K562 (cell line): ENCODE data around the gene MKNK2. TPM values are rescaled to one million over a fixed set of nuclear protein-coding genes. Genes with fewer than 3 reads are reported as not detected.
A peak's percentile ranks its signal among the peaks of the same experiment; 100 is the strongest.

Experiments used
- CTBP1 ChIP-seq: fragments of 450-650 bp; IDR thresholded peaks from 2 replicates; pipeline ENCODE4 v1.6.1; 2016; ENCODE audit warnings: borderline replicate concordance
- DDX20 ChIP-seq: fragments of 450-650 bp; IDR thresholded peaks from 2 replicates; pipeline ENCODE4 v1.6.1; 2016; ENCODE audit warnings: missing genetic modification characterization, low read depth, mild to moderate bottlenecking, missing compliant biosample characterization, moderate library complexity
- EGR1 ChIP-seq: fragments of 450-650 bp; conservative IDR thresholded peaks from 2 replicates; pipeline ENCODE4 v1.6.1; 2017; ENCODE audit warnings: mild to moderate bottlenecking
- ESRRB ChIP-seq: fragments of 250-450 bp; sonication (Bioruptor Pico); IDR thresholded peaks from 2 replicates; pipeline ENCODE4 v1.5.0; 2020; ENCODE audit warnings: mild to moderate bottlenecking, moderate library complexity, borderline replicate concordance
- FIP1L1 ChIP-seq: fragments of 200-400 bp; formaldehyde crosslinking; IDR thresholded peaks from 2 replicates; pipeline ENCODE4 v1.6.1; 2018; ENCODE audit warnings: mild to moderate bottlenecking, low read depth, low read length; ENCODE audit not compliant: poor library complexity, severe bottlenecking
- FOXP1 ChIP-seq: sonication (generic); formaldehyde crosslinking; IDR thresholded peaks from 2 replicates; pipeline ENCODE4 v1.8.0; 2022; ENCODE audit warnings: mild to moderate bottlenecking, missing genetic modification reagents
- HOXB6 ChIP-seq: fragments of 250-450 bp; sonication (Bioruptor Pico); IDR thresholded peaks from 2 replicates; pipeline ENCODE4 v1.5.1; 2022; ENCODE audit warnings: mild to moderate bottlenecking, borderline replicate concordance
- IRF2 ChIP-seq: sonication (generic); formaldehyde crosslinking; IDR thresholded peaks from 2 replicates; pipeline ENCODE4 v1.8.1; 2022; ENCODE audit warnings: mild to moderate bottlenecking, missing genetic modification reagents
- JUNB ChIP-seq: fragments of 450-650 bp; formaldehyde crosslinking; conservative IDR thresholded peaks from 2 replicates; pipeline ENCODE4 v1.4.0; 2020; ENCODE audit warnings: mild to moderate bottlenecking
- LARP7 ChIP-seq: fragments of 450-650 bp; IDR thresholded peaks from 2 replicates; pipeline ENCODE4 v1.6.1; 2016
- LEF1 ChIP-seq: fragments of 450-650 bp; IDR thresholded peaks from 2 replicates; pipeline ENCODE4 v1.6.1; 2016; ENCODE audit warnings: mild to moderate bottlenecking
- MAFF ChIP-seq: IDR thresholded peaks from 2 replicates; pipeline ENCODE4 v1.6.1; 2012; ENCODE audit warnings: low read length, improper control_type of control experiment
- NR4A1 ChIP-seq, 2 experiments: fragments of 250-450 bp in 1 of 2; fragments of 450-650 bp in 1 of 2; sonication (Bioruptor Pico) in 1 of 2; IDR thresholded peaks; 2 replicates each; pipeline versions ENCODE4 v1.4.0 to v1.6.1; 2016 to 2020; ENCODE audit warnings: mild to moderate bottlenecking in 2 of 2, missing compliant biosample characterization in 1 of 2, missing genetic modification characterization in 1 of 2, moderate library complexity in 1 of 2
- OTX1 ChIP-seq: fragments of 450-650 bp; formaldehyde crosslinking; IDR thresholded peaks from 2 replicates; pipeline ENCODE4 v1.4.0; 2022; ENCODE audit warnings: mild to moderate bottlenecking
- PCBP2 ChIP-seq: fragments of 200-400 bp; formaldehyde crosslinking; IDR thresholded peaks from 2 replicates; pipeline ENCODE4 v1.6.1; 2018; ENCODE audit warnings: low read length, low read depth, mild to moderate bottlenecking, moderate library complexity; ENCODE audit not compliant: poor library complexity, severe bottlenecking
- XRCC4 ChIP-seq: IDR thresholded peaks from one replicate; pipeline ENCODE4 v1.6.1; 2011; ENCODE audit not compliant: insufficient read depth, insufficient read length; ENCODE audit errors: extremely low read depth
- ZC3H4 ChIP-seq: sonication (generic); formaldehyde crosslinking; IDR thresholded peaks from 2 replicates; pipeline ENCODE4 v1.9.0; 2021; ENCODE audit warnings: missing genetic modification reagents, borderline replicate concordance
- ZNF384 ChIP-seq: IDR thresholded peaks from 2 replicates; pipeline ENCODE4 v1.6.1; 2012; ENCODE audit warnings: low read depth, low read length, improper control_type of control experiment
- ZNF75A ChIP-seq: fragments of 450-650 bp; formaldehyde crosslinking; IDR thresholded peaks from 2 replicates; pipeline ENCODE4 v1.4.0; 2020; ENCODE audit warnings: mild to moderate bottlenecking
- polyA plus RNA-seq, 8 experiments: library from polyadenylated mRNA; depleted of rRNA in 4 of 8; stranded (reverse) in 5 of 8; unstranded in 3 of 8; fragments of >200 nt; fragmentation: Nextera tagmentation in 2 of 8; fragmentation: Illumina TruSeq in 1 of 8; extraction: Ambion mirVana in 2 of 8; extraction: Trizol in 1 of 8; gene quantifications; 2 replicates each; pipeline versions ENCODE4 v1.2.1 to v1.2.3, GENCODE V29; 2011 to 2014; ENCODE audit warnings: inconsistent platforms in 1 of 8, missing spikeins in 1 of 8
- total RNA-seq, 7 experiments: library from RNA; depleted of rRNA in 6 of 7; stranded (reverse); fragments of >200 nt in 6 of 7; fragmentation: Illumina TruSeq in 2 of 7; extraction: Trizol in 2 of 7; gene quantifications; 2 replicates each; pipeline versions ENCODE4 v1.2.1 to v1.2.3, GENCODE V29; 2011 to 2021; ENCODE audit warnings: low replicate concordance in 1 of 7
- TF ChIP-seq, protein P1 (sequence below), 3 experiments: fragments of 200-800 bp in 1 of 3; fragments of 250-450 bp in 1 of 3; fragments of 450-650 bp in 1 of 3; sonication (Bioruptor Pico) in 1 of 3; sonication (Bioruptor generic) in 1 of 3; formaldehyde crosslinking in 1 of 3; IDR thresholded peaks; 2 replicates each; pipeline versions ENCODE4 v1.6.1 to v1.8.0; 2016 to 2022; ENCODE audit warnings: mild to moderate bottlenecking in 2 of 3, missing genetic modification characterization in 2 of 3, missing compliant biosample characterization in 1 of 3, moderate library complexity in 1 of 3
- TF ChIP-seq, protein P2 (sequence below): fragments of 250-450 bp; sonication (Bioruptor Pico); IDR thresholded peaks from 2 replicates; pipeline ENCODE4 v1.8.0; 2022; ENCODE audit warnings: moderate library complexity, mild to moderate bottlenecking, inconsistent platforms
- TF ChIP-seq, protein P3 (sequence below), 2 experiments: fragments of 450-650 bp; IDR thresholded peaks; 2 replicates each; pipeline ENCODE4 v1.6.1; 2016

MKNK2 gene
- total and polyA plus RNA-seq, 9 of the 15 experiments (the other 6 are each of a cell fraction or from before 2014, with no cell fraction given): 5.1 to 191 (median 51.9) TPM

DNA sequence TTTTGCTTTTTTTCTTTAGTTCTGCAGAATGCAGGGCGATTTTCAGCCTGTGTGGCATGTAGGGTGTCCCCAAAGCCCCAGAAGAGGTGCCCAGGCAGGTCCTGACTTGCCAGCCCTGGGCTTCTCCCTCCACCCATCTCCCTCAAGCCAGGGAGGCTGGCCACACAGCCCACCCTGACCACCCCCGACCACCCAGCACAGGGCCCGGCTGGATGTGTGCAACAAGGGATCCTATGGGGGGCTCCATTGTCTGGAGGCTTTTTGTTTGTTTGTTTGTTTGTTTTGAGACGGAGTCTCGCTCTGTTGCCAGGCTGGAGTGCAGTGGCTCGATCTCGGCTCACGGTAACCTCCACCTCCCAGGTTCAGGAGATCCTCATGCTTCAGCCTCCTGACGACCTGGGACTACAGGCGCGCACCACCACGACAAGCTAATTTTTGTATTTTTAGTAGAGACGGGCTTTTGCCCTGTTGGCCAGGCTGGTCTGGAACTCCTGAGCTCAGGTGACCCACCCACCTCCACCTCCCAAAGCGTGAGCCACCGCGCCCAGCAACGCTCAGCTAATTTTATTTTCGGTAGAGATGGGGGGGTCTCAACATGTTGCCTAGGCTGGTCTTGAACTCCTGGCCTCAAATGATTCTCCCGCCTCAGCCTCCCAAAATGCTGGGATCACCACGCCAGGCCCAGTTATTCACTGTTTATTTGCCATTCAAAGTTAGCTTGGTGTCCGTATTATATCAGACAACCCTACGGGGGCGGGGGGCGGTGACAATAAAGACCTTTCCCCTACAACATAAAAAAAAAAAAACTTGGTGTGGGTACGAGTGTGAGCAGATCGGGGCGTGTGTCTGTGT lies 7.8 kb upstream of the MKNK2 start (continued):
- TF ChIP-seq FIP1L1: no peak
- no peak for TF ChIP-seq OTX1 (CRISPR knock-in tag)
- no peak for TF ChIP-seq ZNF75A (CRISPR knock-in tag)
- TF ChIP-seq, protein P1, sequence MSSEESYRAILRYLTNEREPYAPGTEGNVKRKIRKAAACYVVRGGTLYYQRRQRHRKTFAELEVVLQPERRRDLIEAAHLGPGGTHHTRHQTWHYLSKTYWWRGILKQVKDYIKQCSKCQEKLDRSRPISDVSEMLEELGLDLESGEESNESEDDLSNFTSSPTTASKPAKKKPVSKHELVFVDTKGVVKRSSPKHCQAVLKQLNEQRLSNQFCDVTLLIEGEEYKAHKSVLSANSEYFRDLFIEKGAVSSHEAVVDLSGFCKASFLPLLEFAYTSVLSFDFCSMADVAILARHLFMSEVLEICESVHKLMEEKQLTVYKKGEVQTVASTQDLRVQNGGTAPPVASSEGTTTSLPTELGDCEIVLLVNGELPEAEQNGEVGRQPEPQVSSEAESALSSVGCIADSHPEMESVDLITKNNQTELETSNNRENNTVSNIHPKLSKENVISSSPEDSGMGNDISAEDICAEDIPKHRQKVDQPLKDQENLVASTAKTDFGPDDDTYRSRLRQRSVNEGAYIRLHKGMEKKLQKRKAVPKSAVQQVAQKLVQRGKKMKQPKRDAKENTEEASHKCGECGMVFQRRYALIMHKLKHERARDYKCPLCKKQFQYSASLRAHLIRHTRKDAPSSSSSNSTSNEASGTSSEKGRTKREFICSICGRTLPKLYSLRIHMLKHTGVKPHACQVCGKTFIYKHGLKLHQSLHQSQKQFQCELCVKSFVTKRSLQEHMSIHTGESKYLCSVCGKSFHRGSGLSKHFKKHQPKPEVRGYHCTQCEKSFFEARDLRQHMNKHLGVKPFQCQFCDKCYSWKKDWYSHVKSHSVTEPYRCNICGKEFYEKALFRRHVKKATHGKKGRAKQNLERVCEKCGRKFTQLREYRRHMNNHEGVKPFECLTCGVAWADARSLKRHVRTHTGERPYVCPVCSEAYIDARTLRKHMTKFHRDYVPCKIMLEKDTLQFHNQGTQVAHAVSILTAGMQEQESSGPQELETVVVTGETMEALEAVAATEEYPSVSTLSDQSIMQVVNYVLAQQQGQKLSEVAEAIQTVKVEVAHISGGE (CRISPR knock-in tag; IDR thresholded peaks at IDR 0.05): 0 out of 6 replicates have a peak, but pooled peaks of 1 of the 3 experiments have one; percentile 34
- 0 out of 2 replicates have a peak, but pooled peaks have one; percentile 43 for TF ChIP-seq FOXP1
- TF ChIP-seq JUNB (CRISPR knock-in tag): no peak
- no peak for TF ChIP-seq HOXB6 (CRISPR knock-in tag)
- no peak for TF ChIP-seq CTBP1
- TF ChIP-seq ESRRB (CRISPR knock-in tag): no peak
- TF ChIP-seq NR4A1 (CRISPR knock-in tag; IDR thresholded peaks at IDR 0.05): no peak
- no peak for TF ChIP-seq NR4A1 (tag; IDR thresholded peaks at IDR 0.05)
- TF ChIP-seq ZNF384: peak; percentile 58; the same call in 1 of the 2 replicates
- TF ChIP-seq, protein P2, sequence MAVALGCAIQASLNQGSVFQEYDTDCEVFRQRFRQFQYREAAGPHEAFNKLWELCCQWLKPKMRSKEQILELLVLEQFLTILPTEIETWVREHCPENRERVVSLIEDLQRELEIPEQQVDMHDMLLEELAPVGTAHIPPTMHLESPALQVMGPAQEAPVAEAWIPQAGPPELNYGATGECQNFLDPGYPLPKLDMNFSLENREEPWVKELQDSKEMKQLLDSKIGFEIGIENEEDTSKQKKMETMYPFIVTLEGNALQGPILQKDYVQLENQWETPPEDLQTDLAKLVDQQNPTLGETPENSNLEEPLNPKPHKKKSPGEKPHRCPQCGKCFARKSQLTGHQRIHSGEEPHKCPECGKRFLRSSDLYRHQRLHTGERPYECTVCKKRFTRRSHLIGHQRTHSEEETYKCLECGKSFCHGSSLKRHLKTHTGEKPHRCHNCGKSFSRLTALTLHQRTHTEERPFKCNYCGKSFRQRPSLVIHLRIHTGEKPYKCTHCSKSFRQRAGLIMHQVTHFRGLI (CRISPR knock-in tag): 0 out of 2 replicates have a peak, but pooled peaks have one; percentile 55
- peak; percentile 88; the same call in 1 of the 2 replicates for TF ChIP-seq EGR1
- TF ChIP-seq PCBP2: no peak
- TF ChIP-seq IRF2 (CRISPR knock-in tag): no peak
- no peak for TF ChIP-seq LEF1
- TF ChIP-seq DDX20 (tag): peak; percentile 44
- TF ChIP-seq ZC3H4 (CRISPR knock-in tag): no peak
- TF ChIP-seq, protein P3, sequence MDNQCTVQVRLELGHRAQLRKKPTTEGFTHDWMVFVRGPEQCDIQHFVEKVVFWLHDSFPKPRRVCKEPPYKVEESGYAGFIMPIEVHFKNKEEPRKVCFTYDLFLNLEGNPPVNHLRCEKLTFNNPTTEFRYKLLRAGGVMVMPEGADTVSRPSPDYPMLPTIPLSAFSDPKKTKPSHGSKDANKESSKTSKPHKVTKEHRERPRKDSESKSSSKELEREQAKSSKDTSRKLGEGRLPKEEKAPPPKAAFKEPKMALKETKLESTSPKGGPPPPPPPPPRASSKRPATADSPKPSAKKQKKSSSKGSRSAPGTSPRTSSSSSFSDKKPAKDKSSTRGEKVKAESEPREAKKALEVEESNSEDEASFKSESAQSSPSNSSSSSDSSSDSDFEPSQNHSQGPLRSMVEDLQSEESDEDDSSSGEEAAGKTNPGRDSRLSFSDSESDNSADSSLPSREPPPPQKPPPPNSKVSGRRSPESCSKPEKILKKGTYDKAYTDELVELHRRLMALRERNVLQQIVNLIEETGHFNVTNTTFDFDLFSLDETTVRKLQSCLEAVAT (IDR thresholded peaks at IDR 0.05): peak in 1 of 2 experiments; percentile 95; a peak in 2 of 4 replicates
- TF ChIP-seq LARP7: no peak
- TF ChIP-seq XRCC4: no peak
- no peak for TF ChIP-seq MAFF
